Measurements from ENCODE around the gene C16orf82. TPM values are rescaled to one million over a fixed set of nuclear protein-coding genes. Genes with fewer than 3 reads are reported as not detected.

The C16orf82 gene
- total RNA-seq (2021; fragmentation: NEBNext Ultra II Directional; extraction: Animal tissue kit (Norgen Biotek cat#: 25700)) (not detected in 2 replicates), polyA plus RNA-seq (2011; rRNA removed) (not detected in 2 replicates), polyA minus RNA-seq (2011; rRNA and poly(A)+ RNA removed) (0.10 TPM in 1 of 2 replicates, not detected in the other)
- not detected for polyA plus RNA-seq (2011; cell fraction: cytosol; rRNA removed)
- not detected for polyA plus RNA-seq (2011; cell fraction: nucleus; rRNA removed)
- polyA plus RNA-seq (2012, experiment 1 of 2): not detected in 4 replicates
- polyA plus RNA-seq (2012, experiment 2 of 2): not detected
- not detected for polyA plus RNA-seq (2013, experiment 1 of 2)
- polyA plus RNA-seq (2013, experiment 2 of 2): not detected
- polyA minus RNA-seq (2011; cell fraction: cytosol; rRNA and poly(A)+ RNA removed): not detected
- not detected for polyA minus RNA-seq (2011; cell fraction: nucleus; rRNA and poly(A)+ RNA removed)
- long read RNA-seq, experiment 1: 0 reads
- long read RNA-seq, experiment 2: 0 reads

DNA sequence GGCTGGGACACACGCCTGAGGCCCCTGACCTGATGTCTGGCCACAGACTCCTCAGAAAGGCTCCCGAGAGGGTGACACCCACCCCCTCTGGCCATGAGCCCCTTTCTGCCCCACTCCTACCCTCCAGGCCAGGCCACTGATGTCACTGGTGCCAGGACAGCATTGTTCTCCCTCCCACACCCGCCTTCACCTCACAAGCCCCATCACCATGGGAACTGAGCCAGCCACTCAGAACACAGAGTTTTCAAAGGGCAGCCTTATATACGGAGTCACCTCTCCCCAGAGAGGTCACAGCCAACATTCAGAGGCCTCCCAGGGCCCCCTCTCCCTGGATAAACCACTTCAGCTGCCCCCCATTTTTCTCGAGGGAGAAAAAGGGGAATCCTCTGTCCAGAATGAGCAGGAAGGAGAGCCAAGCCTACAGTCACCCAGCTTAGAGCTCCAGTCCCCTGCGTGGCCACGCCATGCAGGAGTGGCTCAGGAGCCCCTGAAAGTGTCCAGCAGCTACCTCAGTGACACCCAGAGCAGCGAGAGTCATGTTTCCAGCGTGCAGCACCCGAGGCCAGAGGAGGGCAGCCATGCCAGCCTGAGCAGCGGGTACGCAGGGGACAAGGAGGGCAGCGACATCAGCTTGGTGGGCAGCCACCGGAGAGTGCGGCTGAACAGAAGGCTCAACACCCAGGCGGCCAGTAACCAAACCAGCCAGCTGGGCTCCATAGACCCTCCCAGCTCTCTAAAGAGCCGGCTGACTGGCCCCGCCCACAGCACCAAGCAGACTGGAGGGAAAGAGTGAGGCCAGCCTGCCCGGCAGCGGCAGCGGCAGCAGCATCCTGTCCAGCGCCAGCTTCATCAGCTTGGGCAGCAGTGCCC lies at the start of gene C16orf82:
Gene C16orf82, plus strand, starts transcription at position 260 of the 870 bp plus-strand sequence.
- H3K27ac ChIP-seq (ENCODE audit: low read depth, low read length): no peak within 1 kb of the TSS
- H3K14ac ChIP-seq (ENCODE audit: insufficient read length): no peak within 1 kb of the TSS
- DNase-seq (ENCODE audit: low read depth in 1 of 2, low spot score in 2 of 2): peak in 1 of 2 experiments; percentile 63
- H3K56ac ChIP-seq (replicated peaks; ENCODE audit: insufficient read length, low read depth, low read length): no peak within 1 kb of the TSS
- no peak within 1 kb of the TSS for H2BK20ac ChIP-seq (ENCODE audit: low read length)
- peak within 1 kb of the TSS; percentile 29; the same call in 1 of the 2 replicates for H2BK15ac ChIP-seq (ENCODE audit: low read length)
- no peak within 1 kb of the TSS for H3K23ac ChIP-seq (ENCODE audit: insufficient read length)
- H3K27me3 ChIP-seq (replicated peaks in 1 of 4; ENCODE audit: control insufficient read depth in 3 of 4, extremely low read depth in 1 of 4, insufficient read depth in 3 of 4, low read length in 3 of 4): no peaks in the 10 kb centered on the region; a peak in 1 of 7 replicates
- no peak within 1 kb of the TSS for H4K5ac ChIP-seq (ENCODE audit: insufficient read length, low read depth, low read length)
- H3K36me3 ChIP-seq (ENCODE audit: control insufficient read depth in 2 of 4, insufficient read depth in 4 of 4, low read length in 3 of 4): no peaks in the 10 kb centered on the region
- no peaks in the 10 kb centered on the region for H3K9me3 ChIP-seq (ENCODE audit: insufficient read depth in 2 of 2, low read depth in 1 of 2, low read length in 1 of 2)
- no peak within 1 kb of the TSS for H3K9ac ChIP-seq (replicated peaks in 1 of 4; ENCODE audit: extremely low read depth in 1 of 4, low read depth in 3 of 4, low read length in 3 of 4)
- peak within 1 kb of the TSS; percentile 12 for H4K8ac ChIP-seq (ENCODE audit: extremely low read depth, insufficient read depth, low read length)
- POLR2A ChIA-PET (ENCODE audit: partially characterized antibody): no interaction called here
- no peak for FAIRE-seq
- peak within 1 kb of the TSS; percentile 78 for H2AFZ ChIP-seq (ENCODE audit: low read length)
- H3K18ac ChIP-seq (ENCODE audit: extremely low read depth, low read length): peak within 1 kb of the TSS; percentile 71; the same call in 1 of the 2 replicates
- H3K4me1 ChIP-seq (replicated peaks in 1 of 4; ENCODE audit: control insufficient read depth in 3 of 4, insufficient read depth in 4 of 4, low read length in 3 of 4): peaks cover 0 to 9% (median 5%) of the 10 kb centered on the region in 4 experiments; a peak in 3 of 7 replicates
- peak within 1 kb of the TSS; percentile 84; the same call in 1 of the 2 replicates for H2BK12ac ChIP-seq (ENCODE audit: low read depth, low read length)
- H3K4me2 ChIP-seq (ENCODE audit: insufficient read depth in 1 of 2, low read depth in 2 of 2, low read length in 2 of 2): no peak within 1 kb of the TSS
- 78% methylated on average over 21 of the region's 22 CpGs; no CpG with 5 or more reads in 1 of the 2 experiments for WGBS, 2 experiments (ENCODE audit: extremely low coverage in 1 of 2, insufficient coverage in 1 of 2, insufficient read length in 1 of 2, insufficient replicate concordance in 2 of 2, low coverage in 1 of 2, low lambda C conversion rate in 2 of 2, missing lambda C conversion rate in 1 of 2)
- H3K4ac ChIP-seq (replicated peaks; ENCODE audit: insufficient read length, low read depth, low read length): no peak within 1 kb of the TSS
- H2BK5ac ChIP-seq (ENCODE audit: low read depth, low read length): no peak within 1 kb of the TSS
- H3K79me2 ChIP-seq (ENCODE audit: control insufficient read depth in 1 of 2, insufficient read depth in 2 of 2, low read length in 2 of 2): no peaks in the 10 kb centered on the region
- no peaks in the 10 kb centered on the region for H3K79me1 ChIP-seq (ENCODE audit: low read depth, low read length)
- no peaks in the 10 kb centered on the region for H3K23me2 ChIP-seq (ENCODE audit: low read depth, low read length)
- H4K20me1 ChIP-seq (replicated peaks in 1 of 2; ENCODE audit: control insufficient read depth in 1 of 2, insufficient read depth in 2 of 2, low read length in 2 of 2): no peaks in the 10 kb centered on the region
- H4K91ac ChIP-seq (replicated peaks; ENCODE audit: insufficient read length, low read length): no peak within 1 kb of the TSS
- no peak within 1 kb of the TSS for H2AK5ac ChIP-seq (ENCODE audit: low read depth, low read length)
- CTCF ChIA-PET (ENCODE audit: partially characterized antibody): interaction anchor here (0.9 to 1.1 kb wide), 2 partner anchors 103 to 367 kb away, joined by 3 read pairs; no protein-coding TSS in a partner anchor
- H2BK120ac ChIP-seq (replicated peaks; ENCODE audit: low read depth, low read length): no peak within 1 kb of the TSS
- H3K4me3 ChIP-seq (ENCODE audit: extremely low read depth in 1 of 4, insufficient read depth in 2 of 4, low read depth in 3 of 4, low read length in 4 of 4): no peak within 1 kb of the TSS; a peak in 1 of 8 replicates
- TF ChIP-seq SRF (IDR thresholded peaks at IDR 0.05; ENCODE audit: low read depth, low read length): no peak
- TF ChIP-seq TBP (IDR thresholded peaks at IDR 0.05; ENCODE audit: low read depth, low read length): no peak
- TF ChIP-seq JUND (IDR thresholded peaks at IDR 0.05; ENCODE audit: low read length): no peak
- no peak for TF ChIP-seq CBX8 (IDR thresholded peaks at IDR 0.05; ENCODE audit: borderline replicate concordance, low read depth, low read length)
- TF ChIP-seq ASH2L (IDR thresholded peaks at IDR 0.05; ENCODE audit: low read length): no peak
- TF ChIP-seq SP1 (IDR thresholded peaks at IDR 0.05; ENCODE audit: low read depth, low read length): no peak
- TF ChIP-seq POU5F1 (IDR thresholded peaks at IDR 0.05; ENCODE audit: low read depth, low read length): no peak
- TF ChIP-seq RAD21 (IDR thresholded peaks at IDR 0.05 in 1 of 2, conservative IDR thresholded peaks at IDR 0.05 in 1 of 2; ENCODE audit: low read depth in 2 of 2, low read length in 2 of 2): no peak
- no peak for TF ChIP-seq KDM5A (IDR thresholded peaks at IDR 0.05; ENCODE audit: low read length)
- TF ChIP-seq SIX5 (IDR thresholded peaks at IDR 0.05; ENCODE audit: low read depth, low read length): no peak
- TF ChIP-seq POLR2A (IDR thresholded peaks at IDR 0.05; ENCODE audit: control extremely low read depth in 1 of 2, low read depth in 2 of 2, low read length in 2 of 2): no peak
